Cardiac fibroblast (primary cell): Measurements from ENCODE around the gene PAPOLG.

Source experiments
- DNase-seq, 2 donors: peaks; one replicate each; pipeline versions ENCODE4 v3.0.0 to v3.0.0-alpha.2; 2010; ENCODE audit warnings: low read depth in 2 of 2
- H3K4me3 ChIP-seq, 2 donors: replicated peaks in 1 of 2; 1 replicate in 1 of 2; 2 replicates in 1 of 2; pipeline ENCODE4 v1.5.1; 2011; ENCODE audit warnings: low read depth in 2 of 2, low read length in 2 of 2, mild to moderate bottlenecking in 2 of 2, moderate library complexity in 1 of 2
- TF ChIP-seq, protein P1 (sequence below): IDR thresholded peaks from one replicate; pipeline ENCODE4 v1.5.1; 2011; ENCODE audit warnings: low read depth, mild to moderate bottlenecking, low read length, inconsistent platforms

The PAPOLG gene

DNA sequence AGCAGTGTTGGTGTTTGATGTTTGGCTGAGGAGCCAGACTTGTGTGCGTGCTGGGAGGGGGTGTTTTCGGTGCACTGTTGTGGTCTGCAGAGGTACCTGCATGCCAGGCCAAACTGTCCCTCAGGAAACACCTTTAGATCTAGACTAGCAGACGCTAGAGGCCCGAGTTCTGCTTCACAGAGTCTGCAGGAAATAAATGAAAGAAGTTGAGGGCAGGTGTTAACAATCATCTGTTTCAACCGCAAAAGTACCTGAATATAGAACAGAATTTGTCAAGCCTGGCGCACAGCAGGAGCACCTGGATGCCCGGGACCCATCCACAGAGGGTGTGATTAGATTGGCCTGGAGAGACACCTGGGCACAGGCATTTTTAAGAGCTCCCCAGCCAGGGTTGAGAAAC is 84.8 kb downstream of the PAPOLG start:
- H3K4me3 ChIP-seq = no peak overlapping the region
- TF ChIP-seq, protein P1, sequence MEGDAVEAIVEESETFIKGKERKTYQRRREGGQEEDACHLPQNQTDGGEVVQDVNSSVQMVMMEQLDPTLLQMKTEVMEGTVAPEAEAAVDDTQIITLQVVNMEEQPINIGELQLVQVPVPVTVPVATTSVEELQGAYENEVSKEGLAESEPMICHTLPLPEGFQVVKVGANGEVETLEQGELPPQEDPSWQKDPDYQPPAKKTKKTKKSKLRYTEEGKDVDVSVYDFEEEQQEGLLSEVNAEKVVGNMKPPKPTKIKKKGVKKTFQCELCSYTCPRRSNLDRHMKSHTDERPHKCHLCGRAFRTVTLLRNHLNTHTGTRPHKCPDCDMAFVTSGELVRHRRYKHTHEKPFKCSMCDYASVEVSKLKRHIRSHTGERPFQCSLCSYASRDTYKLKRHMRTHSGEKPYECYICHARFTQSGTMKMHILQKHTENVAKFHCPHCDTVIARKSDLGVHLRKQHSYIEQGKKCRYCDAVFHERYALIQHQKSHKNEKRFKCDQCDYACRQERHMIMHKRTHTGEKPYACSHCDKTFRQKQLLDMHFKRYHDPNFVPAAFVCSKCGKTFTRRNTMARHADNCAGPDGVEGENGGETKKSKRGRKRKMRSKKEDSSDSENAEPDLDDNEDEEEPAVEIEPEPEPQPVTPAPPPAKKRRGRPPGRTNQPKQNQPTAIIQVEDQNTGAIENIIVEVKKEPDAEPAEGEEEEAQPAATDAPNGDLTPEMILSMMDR = no peak
- DNase-seq = no peak

DNA sequence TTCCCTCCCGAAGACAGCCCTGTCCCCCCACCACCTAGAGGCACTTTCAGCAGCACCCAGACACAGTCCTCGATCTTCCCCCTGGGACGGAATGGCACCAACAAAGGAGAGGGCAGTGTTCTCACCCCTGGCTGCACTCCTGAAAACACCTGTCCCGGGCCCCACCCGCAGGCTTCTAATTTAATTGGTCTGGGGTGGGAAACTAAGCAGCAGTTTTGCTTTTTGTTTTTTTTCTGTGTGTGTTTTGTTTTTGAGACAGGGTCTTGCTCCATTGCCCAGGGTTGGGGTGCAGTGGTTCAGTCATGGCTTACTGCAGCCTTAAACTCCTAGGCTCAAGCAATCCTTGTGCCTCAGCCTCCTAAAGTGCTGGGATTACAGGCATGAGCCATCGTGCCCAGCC is 86.9 kb downstream of the PAPOLG start:
- TF ChIP-seq, protein P1 = no peak
- no peak overlapping the region for H3K4me3 ChIP-seq
- no peak for DNase-seq

- H3K4me3 ChIP-seq = no peak overlapping the region
- no peak for DNase-seq
- TF ChIP-seq, protein P1 = no peak
These were observed 88.0 kb downstream of the PAPOLG start for GRCh38 chr2:60844105-60844504.

DNA sequence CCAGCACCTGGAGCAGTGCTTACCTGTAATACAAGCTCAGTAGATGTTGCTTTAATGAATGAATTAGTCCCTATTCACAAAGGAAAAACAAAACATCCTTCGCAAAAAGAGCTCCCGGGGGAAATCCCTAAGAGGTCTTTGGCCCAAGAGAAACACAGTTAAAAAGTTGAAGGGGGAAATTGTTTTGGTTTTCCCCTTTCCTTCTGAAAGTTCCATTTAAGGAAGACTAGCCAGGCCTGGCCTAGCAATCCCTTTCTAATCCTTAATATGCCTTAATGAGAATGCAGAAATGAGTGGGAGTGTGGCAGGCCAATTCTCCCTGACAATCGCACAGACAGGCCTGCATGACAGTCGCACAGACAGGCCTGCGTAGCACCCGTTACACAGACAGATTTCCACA is 91.8 kb downstream of the PAPOLG start:
- no peak for DNase-seq
- no peak overlapping the region for H3K4me3 ChIP-seq
- TF ChIP-seq, protein P1 = no peak
